Small intestine (tissue), 7 donors: Measurements from ENCODE around the gene TBC1D4. TPM values are rescaled to one million over a fixed set of nuclear protein-coding genes. Genes with fewer than 3 reads are reported as not detected.

Source experiments
- DNase-seq, 2 donors: peaks; one replicate each; pipeline versions ENCODE4 v3.0.0 to v3.0.0-alpha.2; 2013
- FAIRE-seq: peaks from 2 replicates; lab custom pipeline; 2012; peaks lifted over from hg19 to GRCh38; lab: Jason Lieb, UNC
- H3K27ac ChIP-seq, 3 donors: one replicate each; pipeline ENCODE4 v1.5.1; 2013; ENCODE audit warnings: low read length in 2 of 3, mild to moderate bottlenecking in 2 of 3, control low read depth in 1 of 3, inconsistent platforms in 1 of 3, low read depth in 1 of 3, moderate library complexity in 1 of 3
- H3K27me3 ChIP-seq, 3 donors: one replicate each; pipeline ENCODE4 v1.6.1; 2013; ENCODE audit warnings: low read length in 3 of 3, inconsistent platforms in 1 of 3; ENCODE audit not compliant: control insufficient read depth in 3 of 3, insufficient read depth in 3 of 3
- H3K36me3 ChIP-seq, 3 donors: one replicate each; pipeline ENCODE4 v1.6.1; 2013; ENCODE audit warnings: low read length in 3 of 3, inconsistent platforms in 1 of 3, low read depth in 1 of 3, mild to moderate bottlenecking in 1 of 3, moderate library complexity in 1 of 3; ENCODE audit not compliant: control insufficient read depth in 3 of 3, insufficient read depth in 2 of 3
- H3K4me1 ChIP-seq, 3 donors: one replicate each; pipeline ENCODE4 v1.6.1; 2013; ENCODE audit warnings: low read length in 2 of 3, inconsistent platforms in 1 of 3, low read depth in 1 of 3, mild to moderate bottlenecking in 1 of 3, moderate library complexity in 1 of 3; ENCODE audit not compliant: control insufficient read depth in 3 of 3, insufficient read depth in 2 of 3
- H3K4me3 ChIP-seq, 3 donors: one replicate each; pipeline ENCODE4 v1.5.1; 2013; ENCODE audit warnings: low read length in 3 of 3, control low read depth in 1 of 3, inconsistent platforms in 1 of 3, low read depth in 1 of 3, mild to moderate bottlenecking in 1 of 3, moderate library complexity in 1 of 3
- H3K9me3 ChIP-seq, 2 donors: one replicate each; pipeline ENCODE4 v1.6.1; 2013; ENCODE audit warnings: low read depth in 1 of 2, low read length in 1 of 2; ENCODE audit not compliant: control insufficient read depth in 2 of 2, insufficient read depth in 1 of 2
- WGBS, 3 donors: extraction: QIAGEN DNeasy Blood & Tissue Kit; methylation state at CpG; one replicate each; pipeline ENCODE4 v1.1.7; 2013; 5-methylcytosine and 5-hydroxymethylcytosine counted together
- polyA plus RNA-seq, 4 donors: library from polyadenylated mRNA; stranded (reverse) in 3 of 4; unstranded in 1 of 4; fragments of 200-250 nt in 3 of 4; fragments of 120-200 nt in 1 of 4; gene quantifications; one replicate each; pipeline versions ENCODE4 v1.2.1 to v1.2.3, GENCODE V29; 2013
- donor health status: healthy with polysubstance abuse.
- donor health status: control.
- donor health status: control.
- donor health status: Bipolar disorder and iron deficiency.
- donor health status: healthy.

The TBC1D4 gene
- polyA plus RNA-seq, 4 donors: 2.4 to 8.1 (median 5.3) TPM

GRCh38 chr13:75423946-75424345, 58.0 kb downstream of the TBC1D4 start:
- DNase-seq (no peak), FAIRE-seq (no peak)
- Histone ChIP-seq H3K27me3 (no peaks in the 10 kb centered on the region), H3K36me3 (no peaks in the 10 kb centered on the region), H3K4me3 (no peak overlapping the region), H3K4me1 (no peaks in the 10 kb centered on the region), H3K27ac (no peak overlapping the region), H3K9me3 (no peaks in the 10 kb centered on the region)
- 93 to 97% (median 93%) methylated on average over 3 of the region's 3 CpGs for WGBS, 3 donors

- Histone ChIP-seq H3K4me3 (no peak overlapping the region), H3K4me1 (peaks cover 0 to 3% (median under 1%) of the 10 kb centered on the region in 3 donors), H3K27me3 (no peaks in the 10 kb centered on the region), H3K9me3 (no peaks in the 10 kb centered on the region), H3K27ac (no peak overlapping the region), H3K36me3 (no peaks in the 10 kb centered on the region)
- WGBS, 3 donors: 79 to 91% (median 88%) methylated on average over 1 of the region's 1 CpG
- FAIRE-seq: no peak
- no peak for DNase-seq
These were observed 59.9 kb downstream of the TBC1D4 start for GRCh38 chr13:75422028-75422427.

GRCh38 chr13:75421133-75421532, 60.8 kb downstream of the TBC1D4 start:
- 76 to 93% (median 85%) methylated on average over 2 of the region's 2 CpGs for WGBS, 3 donors
- Histone ChIP-seq H3K27me3 (no peaks in the 10 kb centered on the region), H3K27ac (no peak overlapping the region), H3K4me1 (peaks cover 0 to 5% (median 2%) of the 10 kb centered on the region in 3 donors), H3K4me3 (no peak overlapping the region), H3K36me3 (no peaks in the 10 kb centered on the region), H3K9me3 (no peaks in the 10 kb centered on the region)
- FAIRE-seq: no peak
- DNase-seq: no peak

GRCh38 chr13:75419656-75420055, 62.3 kb downstream of the TBC1D4 start:
- Histone ChIP-seq H3K27ac (no peak overlapping the region), H3K27me3 (no peaks in the 10 kb centered on the region), H3K9me3 (no peaks in the 10 kb centered on the region), H3K4me3 (no peak overlapping the region), H3K4me1 (peaks cover 0 to 5% (median 2%) of the 10 kb centered on the region in 3 donors), H3K36me3 (no peaks in the 10 kb centered on the region)
- FAIRE-seq: no peak
- no peak for DNase-seq
- 91 to 96% (median 93%) methylated on average over 7 of the region's 7 CpGs for WGBS, 3 donors

- DNase-seq: no peak
- Histone ChIP-seq H3K27ac (no peak overlapping the region), H3K27me3 (no peaks in the 10 kb centered on the region), H3K4me1 (peaks cover 0 to 5% (median 2%) of the 10 kb centered on the region in 3 donors), H3K9me3 (no peaks in the 10 kb centered on the region), H3K36me3 (no peaks in the 10 kb centered on the region), H3K4me3 (no peak overlapping the region)
- no peak for FAIRE-seq
- WGBS, 3 donors: 53 to 62% (median 56%) methylated on average over 2 of the region's 2 CpGs
These were observed 63.0 kb downstream of the TBC1D4 start for GRCh38 chr13:75418997-75419396.

- peaks cover 0 to 5% (median 2%) of the 10 kb centered on the region in 3 donors for H3K4me1 ChIP-seq
- no peaks in the 10 kb centered on the region for H3K9me3 ChIP-seq
- 81 to 92% (median 92%) methylated on average over 3 of the region's 3 CpGs for WGBS, 3 donors
- H3K27me3 ChIP-seq: no peaks in the 10 kb centered on the region
- no peak for DNase-seq
- FAIRE-seq: no peak
- H3K27ac ChIP-seq: no peak overlapping the region
- H3K36me3 ChIP-seq: no peaks in the 10 kb centered on the region
- H3K4me3 ChIP-seq: no peak overlapping the region
These were observed 63.7 kb downstream of the TBC1D4 start for GRCh38 chr13:75418186-75418843.

- peak in 1 of 2 donors; percentile 40 for DNase-seq
- H3K4me1 ChIP-seq: peaks cover 0 to 5% (median 2%) of the 10 kb centered on the region in 3 donors
- no peaks in the 10 kb centered on the region for H3K27me3 ChIP-seq
- WGBS, 3 donors: 7 to 37% (median 9%) methylated on average over 2 of the region's 2 CpGs
- FAIRE-seq: no peak
- no peaks in the 10 kb centered on the region for H3K36me3 ChIP-seq
- H3K27ac ChIP-seq: no peak overlapping the region
- H3K4me3 ChIP-seq: no peak overlapping the region
- no peaks in the 10 kb centered on the region for H3K9me3 ChIP-seq
These were observed 64.3 kb downstream of the TBC1D4 start for GRCh38 chr13:75417656-75418055.

- DNase-seq (peak in 1 of 2 donors; percentile 7), FAIRE-seq (no peak)
- Histone ChIP-seq H3K4me1 (peaks cover 0 to 5% (median 2%) of the 10 kb centered on the region in 3 donors), H3K4me3 (no peak overlapping the region), H3K36me3 (no peaks in the 10 kb centered on the region), H3K27ac (no peak overlapping the region), H3K9me3 (no peaks in the 10 kb centered on the region), H3K27me3 (no peaks in the 10 kb centered on the region)
- WGBS, 3 donors: 54 to 75% (median 69%) methylated on average over 6 of the region's 6 CpGs
These were observed 65.0 kb downstream of the TBC1D4 start for GRCh38 chr13:75417012-75417384.
